Mononuclear cell (primary cell): ENCODE measurements around the gene ATF3. TPM values are rescaled to one million over a fixed set of nuclear protein-coding genes. Genes with fewer than 3 reads are reported as not detected.

Experiments used
- H3K27me3 ChIP-seq: 2 replicates; pipeline ENCODE4 v1.6.0; 2011; ENCODE audit warnings: low read length, control low read depth; ENCODE audit not compliant: insufficient read depth
- H3K4me1 ChIP-seq: 2 replicates; pipeline ENCODE4 v1.5.1; 2011; ENCODE audit warnings: mild to moderate bottlenecking, low read length, control low read depth; ENCODE audit not compliant: insufficient read depth
- H3K4me3 ChIP-seq: 2 replicates; pipeline ENCODE4 v1.5.1; 2011; ENCODE audit warnings: mild to moderate bottlenecking, low read length, moderate library complexity
- H3K9me3 ChIP-seq: 2 replicates; pipeline ENCODE4 v1.5.1; 2011; ENCODE audit warnings: low read depth, mild to moderate bottlenecking, control low read depth, low read length
- total RNA-seq: library from RNA; depleted of rRNA; stranded (reverse); fragments of >200 nt; gene quantifications from one replicate; pipeline ENCODE4 v1.2.3, GENCODE V29; 2012

Gene ATF3
- 53.6 TPM for total RNA-seq

DNA sequence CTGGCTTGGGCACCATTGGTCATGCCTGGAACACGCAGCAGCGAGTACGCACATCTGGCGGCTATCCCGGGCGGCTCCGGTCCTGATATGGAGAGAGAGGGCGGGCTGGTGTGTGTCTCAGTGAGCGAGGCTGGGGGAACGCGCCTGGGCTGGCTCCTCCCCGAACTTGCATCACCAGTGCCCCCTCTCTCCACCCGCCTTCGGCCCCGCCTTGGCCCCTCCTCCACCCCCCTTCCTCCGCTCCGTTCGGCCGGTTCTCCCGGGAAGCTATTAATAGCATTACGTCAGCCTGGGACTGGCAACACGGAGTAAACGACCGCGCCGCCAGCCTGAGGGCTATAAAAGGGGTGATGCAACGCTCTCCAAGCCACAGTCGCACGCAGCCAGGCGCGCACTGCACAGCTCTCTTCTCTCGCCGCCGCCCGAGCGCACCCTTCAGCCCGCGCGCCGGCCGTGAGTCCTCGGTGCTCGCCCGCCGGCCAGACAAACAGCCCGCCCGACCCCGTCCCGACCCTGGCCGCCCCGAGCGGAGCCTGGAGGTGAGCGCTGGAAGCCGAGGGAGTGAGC lies at the start of gene ATF3:
Gene ATF3 (plus strand): TSS at position 370 of the 567 bp plus-strand sequence. CDS start 6,261 bp downstream, outside the sequence.
- H3K27me3 ChIP-seq: peaks cover 65% of the 10 kb centered on the region
- peaks cover 27% of the 10 kb centered on the region for H3K4me1 ChIP-seq
- no peaks in the 10 kb centered on the region for H3K9me3 ChIP-seq
- peak within 1 kb of the TSS; percentile 62 for H3K4me3 ChIP-seq

DNA sequence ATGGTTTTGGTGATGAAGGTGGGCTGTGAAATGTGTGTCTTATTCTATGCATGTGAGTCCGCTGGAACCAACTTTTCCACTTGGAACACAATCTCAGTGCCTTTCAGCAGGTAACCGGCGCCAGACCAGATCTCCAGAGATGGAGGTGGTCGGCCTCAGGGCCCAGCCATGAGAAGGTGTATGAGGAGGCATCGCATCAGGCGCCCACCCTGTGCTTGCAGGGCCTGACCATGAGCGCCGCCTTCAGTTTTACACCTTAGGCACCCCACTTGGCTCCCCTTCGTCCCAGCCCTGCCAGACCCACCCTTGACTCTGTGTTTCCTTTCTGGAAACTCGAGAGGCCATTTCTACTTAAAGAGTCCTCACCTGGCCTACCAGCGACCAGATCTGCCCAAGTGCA lies 48.6 kb upstream of the ATF3 start:
- Histone ChIP-seq H3K27me3 (peaks cover 2% of the 10 kb centered on the region), H3K4me3 (no peak overlapping the region), H3K4me1 (peaks cover 11% of the 10 kb centered on the region), H3K9me3 (no peaks in the 10 kb centered on the region)

- no peaks in the 10 kb centered on the region for H3K9me3 ChIP-seq
- H3K4me3 ChIP-seq: no peak overlapping the region
- no peaks in the 10 kb centered on the region for H3K27me3 ChIP-seq
- peaks cover 13% of the 10 kb centered on the region for H3K4me1 ChIP-seq
These were observed 47.6 kb upstream of the ATF3 start for GRCh38 chr1:212560933-212561460.

DNA sequence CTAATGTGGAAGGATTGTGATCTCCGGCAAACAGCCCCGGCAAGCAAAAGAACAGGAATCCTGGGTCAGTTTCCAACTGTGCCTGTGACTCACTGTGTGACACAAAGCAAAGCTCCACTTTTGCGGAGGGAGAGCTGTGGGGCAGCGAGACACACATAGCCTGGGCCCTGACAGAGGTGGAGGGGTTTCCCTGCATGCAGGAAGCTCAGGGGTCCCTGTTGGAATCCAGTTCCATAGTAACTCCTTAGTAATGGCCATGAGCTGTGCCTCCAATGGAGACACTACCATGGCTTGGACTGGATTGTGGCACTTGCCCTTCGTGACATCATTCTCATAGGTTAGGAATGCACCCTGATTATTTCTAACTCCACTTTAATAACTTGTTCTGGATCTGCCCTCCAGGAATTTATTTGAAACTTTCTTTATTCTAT lies 47.0 kb upstream of the ATF3 start:
- Histone ChIP-seq H3K4me3 (no peak overlapping the region), H3K4me1 (peaks cover 18% of the 10 kb centered on the region), H3K27me3 (no peaks in the 10 kb centered on the region), H3K9me3 (no peaks in the 10 kb centered on the region)

GRCh38 chr1:212562771-212563170 lies 45.8 kb upstream of the ATF3 start:
- Histone ChIP-seq H3K9me3 (no peaks in the 10 kb centered on the region), H3K4me1 (peaks cover 30% of the 10 kb centered on the region), H3K4me3 (no peak overlapping the region), H3K27me3 (no peaks in the 10 kb centered on the region)

- Histone ChIP-seq H3K27me3 (no peaks in the 10 kb centered on the region), H3K4me1 (peaks cover 19% of the 10 kb centered on the region)
These were observed 43.5 kb upstream of the ATF3 start for GRCh38 chr1:212565079-212565478.

DNA sequence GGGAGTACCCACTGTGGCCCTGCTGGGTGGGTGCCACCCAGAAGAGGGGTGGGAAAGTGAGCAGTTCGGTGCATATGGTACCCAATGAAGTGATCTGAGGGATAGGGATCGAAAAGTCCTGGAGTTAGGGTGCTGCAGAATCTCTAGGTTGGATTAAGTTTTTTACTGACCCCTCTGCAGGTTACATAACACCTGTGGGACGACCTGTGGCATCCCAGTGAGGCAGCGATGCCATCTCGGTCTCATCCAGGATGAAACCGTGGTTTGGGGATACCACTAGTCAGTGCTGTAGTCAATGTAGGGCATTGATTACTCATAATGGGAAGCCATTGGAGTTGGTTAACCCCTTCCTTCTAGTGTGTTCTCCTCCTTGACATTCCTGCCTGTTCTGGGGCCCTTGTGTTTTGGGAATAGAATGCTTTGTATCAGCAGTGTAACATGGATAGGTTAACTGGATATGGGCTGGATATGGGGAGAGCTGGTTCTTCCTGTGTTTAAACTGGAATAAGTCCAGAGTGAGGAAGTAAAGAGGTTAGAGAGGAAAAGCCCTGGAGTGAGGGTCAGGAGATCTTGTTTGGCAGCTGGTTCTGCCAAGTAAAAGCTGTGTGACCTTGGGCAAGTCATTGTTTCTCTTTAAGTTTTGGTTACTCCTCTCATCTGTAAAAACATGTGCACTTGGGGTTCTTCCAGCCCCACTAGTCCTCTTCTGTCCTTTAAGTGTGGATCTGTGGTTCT lies 42.8 kb upstream of the ATF3 start:
- H3K4me3 ChIP-seq: no peak overlapping the region
- H3K9me3 ChIP-seq: no peaks in the 10 kb centered on the region
- H3K4me1 ChIP-seq: peaks cover 19% of the 10 kb centered on the region
- no peaks in the 10 kb centered on the region for H3K27me3 ChIP-seq

More at GRCh38 chr1:212565079-212565478, 43.5 kb upstream of the ATF3 start:
- no peak overlapping the region for H3K4me3 ChIP-seq
- no peaks in the 10 kb centered on the region for H3K9me3 ChIP-seq

- peaks cover 19% of the 10 kb centered on the region for H3K4me1 ChIP-seq
- H3K9me3 ChIP-seq: no peaks in the 10 kb centered on the region
- peak overlapping the region; percentile 75 for H3K4me3 ChIP-seq
- no peaks in the 10 kb centered on the region for H3K27me3 ChIP-seq
These were observed 41.8 kb upstream of the ATF3 start for GRCh38 chr1:212566522-212567479.

DNA sequence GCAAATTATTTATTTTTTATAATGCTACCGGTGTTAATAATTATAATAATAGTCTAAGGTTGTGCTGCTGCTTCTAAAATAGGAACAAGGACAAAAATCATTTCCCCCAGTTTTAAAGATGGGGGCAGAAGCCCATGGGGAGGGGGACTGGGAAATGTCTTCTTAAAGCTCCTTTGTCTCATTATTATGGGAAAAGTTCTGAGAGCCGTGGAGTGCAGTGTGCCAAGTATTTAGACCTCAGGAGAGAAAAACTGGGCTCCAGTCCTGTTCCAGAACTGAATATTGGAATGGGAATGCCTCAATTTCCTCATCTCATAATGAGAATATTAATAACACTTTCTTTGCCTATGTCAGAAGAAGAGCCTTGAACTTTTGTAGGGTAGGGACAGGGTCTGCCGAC lies 40.9 kb upstream of the ATF3 start:
- no peak overlapping the region for H3K4me3 ChIP-seq

GRCh38 chr1:212568978-212569537 lies 39.5 kb upstream of the ATF3 start:
- Histone ChIP-seq H3K9me3 (no peaks in the 10 kb centered on the region), H3K4me1 (peaks cover 19% of the 10 kb centered on the region), H3K27me3 (no peaks in the 10 kb centered on the region), H3K4me3 (no peak overlapping the region)

More for the DNA sequence above, 40.9 kb upstream of the ATF3 start:
- Histone ChIP-seq H3K9me3 (no peaks in the 10 kb centered on the region), H3K27me3 (no peaks in the 10 kb centered on the region), H3K4me1 (peaks cover 19% of the 10 kb centered on the region)

GRCh38 chr1:212574732-212575131 lies 33.8 kb upstream of the ATF3 start:
- H3K4me1 ChIP-seq: peaks cover 7% of the 10 kb centered on the region
- H3K4me3 ChIP-seq: no peak overlapping the region
- no peaks in the 10 kb centered on the region for H3K27me3 ChIP-seq
- no peaks in the 10 kb centered on the region for H3K9me3 ChIP-seq

DNA sequence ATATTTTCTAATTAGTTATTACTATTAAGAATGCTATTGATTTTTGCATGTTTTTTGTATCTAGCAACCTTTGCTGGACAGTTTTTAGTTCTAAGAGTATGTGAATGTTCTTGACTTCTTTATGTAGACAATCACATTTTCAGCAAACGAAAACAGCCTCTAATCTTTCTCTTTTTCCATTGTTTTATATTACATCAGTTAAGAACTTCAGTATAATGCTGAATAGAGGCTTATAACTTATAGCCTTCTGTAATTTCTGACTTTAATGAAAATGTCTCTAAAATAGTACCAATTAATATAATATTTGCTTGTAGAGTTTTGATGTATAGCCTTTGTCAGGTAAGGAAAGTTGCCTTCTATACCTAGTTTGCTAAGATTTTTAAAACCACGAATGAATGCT lies 33.2 kb upstream of the ATF3 start:
- Histone ChIP-seq H3K4me3 (no peak overlapping the region), H3K27me3 (no peaks in the 10 kb centered on the region), H3K9me3 (no peaks in the 10 kb centered on the region), H3K4me1 (peaks cover 7% of the 10 kb centered on the region)

- no peak overlapping the region for H3K4me3 ChIP-seq
- H3K27me3 ChIP-seq: no peaks in the 10 kb centered on the region
- no peaks in the 10 kb centered on the region for H3K9me3 ChIP-seq
- peaks cover 7% of the 10 kb centered on the region for H3K4me1 ChIP-seq
These were observed 30.5 kb upstream of the ATF3 start for GRCh38 chr1:212578041-212578440.

DNA sequence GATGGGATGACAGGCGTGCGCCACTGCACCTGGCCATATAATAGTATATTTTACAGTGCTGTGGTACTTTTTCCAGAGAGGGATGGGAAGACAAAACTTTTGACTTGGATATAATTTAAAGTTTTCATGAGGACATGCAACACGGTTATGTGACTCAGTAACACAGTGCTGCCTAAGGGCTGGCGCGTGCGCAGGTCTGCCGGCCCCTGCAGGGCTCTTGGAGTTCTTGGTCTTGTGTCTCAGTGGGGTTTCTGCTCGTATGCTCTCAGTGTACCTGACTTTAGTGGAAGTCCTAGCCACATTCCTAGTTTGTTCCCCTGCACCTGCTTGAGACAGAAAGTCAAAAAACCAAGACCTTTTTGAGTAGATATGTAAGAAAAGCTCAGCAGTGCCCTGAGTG lies 27.5 kb upstream of the ATF3 start:
- Histone ChIP-seq H3K9me3 (no peaks in the 10 kb centered on the region), H3K27me3 (no peaks in the 10 kb centered on the region), H3K4me3 (no peak overlapping the region), H3K4me1 (peaks cover 7% of the 10 kb centered on the region)
